NCI-H187 (cell line): ENCODE data around the gene HJV.

ENCODE experiments used
- DNase-seq, 2 experiments: peaks; one replicate each; lab custom pipeline; 2025; lab: John Stamatoyannopoulos, UW

HJV gene

DNA sequence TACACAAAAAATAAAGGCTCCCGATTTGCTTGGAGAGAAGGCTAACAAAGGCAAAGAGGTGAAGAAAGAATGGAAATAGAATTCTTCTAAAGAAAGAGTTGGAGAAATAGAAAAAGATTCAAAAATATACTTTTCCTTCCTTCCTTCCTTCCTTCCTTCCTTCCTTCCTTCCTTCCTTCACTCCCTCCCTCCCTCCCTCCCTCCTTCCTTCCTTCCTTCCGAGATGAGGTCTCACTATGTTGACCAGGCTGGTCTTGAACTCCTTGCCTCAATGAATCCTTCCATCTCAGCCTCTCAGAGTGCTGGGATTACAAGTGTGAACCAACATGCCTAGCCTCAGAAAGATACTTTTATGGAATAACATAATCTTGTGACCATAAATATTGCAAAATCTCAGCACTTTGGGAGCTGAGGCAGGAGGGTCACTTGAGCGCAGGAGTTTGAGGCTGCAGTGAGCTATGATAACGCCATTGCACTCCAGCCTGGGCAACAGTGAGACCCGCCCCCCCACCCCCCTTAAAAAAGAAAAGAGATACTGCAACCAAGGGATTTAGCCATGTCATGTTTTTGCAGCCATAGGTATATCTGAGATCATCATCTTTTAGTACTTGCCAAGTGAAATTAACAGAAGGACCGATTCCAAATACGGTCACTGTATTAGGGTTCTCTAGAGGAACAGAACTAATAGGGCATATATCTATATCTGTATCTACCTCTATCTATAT, 1.0 kb upstream of the HJV start:
- no peak for DNase-seq

- no peak for DNase-seq
Measured at GRCh38 chr1:146021050-146021445, 487 bp downstream of the HJV start.

DNA sequence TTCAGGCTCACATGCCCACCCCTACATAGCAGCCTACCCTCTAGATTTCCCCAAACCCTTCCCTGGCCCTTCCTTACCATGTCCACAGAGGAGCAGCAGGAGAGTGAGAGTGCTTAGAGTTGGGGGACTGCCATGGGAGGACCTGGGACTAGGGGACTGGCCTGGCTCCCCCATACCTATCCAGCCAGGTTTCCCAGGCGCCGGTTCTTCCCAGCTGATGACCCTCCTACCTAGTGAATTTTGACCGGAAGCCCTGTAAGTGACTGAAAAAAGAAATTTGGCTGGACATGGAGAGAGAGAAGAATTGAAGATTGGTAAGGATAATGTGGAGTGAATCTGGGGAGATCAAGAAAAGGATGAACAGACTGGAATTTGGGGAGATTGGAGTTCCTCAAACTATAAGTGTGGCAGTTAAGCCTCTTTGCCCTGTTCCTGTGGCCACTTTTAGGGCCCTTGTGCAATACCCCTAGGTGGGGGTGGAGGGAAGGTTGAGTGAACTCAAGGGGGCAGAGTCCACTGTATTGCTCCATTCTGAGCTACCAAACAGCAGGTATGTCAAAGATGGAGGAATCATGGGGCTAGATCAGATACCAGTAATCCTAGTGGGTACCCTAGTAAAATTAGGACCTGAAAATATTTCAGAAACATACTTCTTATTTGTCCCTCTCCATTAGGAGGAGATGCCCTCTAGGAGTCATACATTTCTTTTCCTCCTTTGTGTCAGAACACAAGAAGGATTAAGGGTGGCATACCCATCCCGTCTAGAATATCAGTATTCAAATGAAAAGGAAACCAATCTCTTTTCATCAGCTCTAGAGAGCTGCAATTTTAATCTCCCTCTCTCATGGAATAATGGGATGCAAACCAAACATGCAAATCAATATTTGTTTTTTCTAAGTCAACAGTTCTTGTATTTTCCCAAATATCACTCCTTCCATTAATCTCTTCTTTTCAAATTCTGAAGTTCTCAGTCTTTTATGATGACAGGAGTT, 1.2 kb downstream of the HJV start:
- DNase-seq: no peak

- no peak for DNase-seq
Measured at GRCh38 chr1:146019231-146020057, 2.1 kb downstream of the HJV start.

DNA sequence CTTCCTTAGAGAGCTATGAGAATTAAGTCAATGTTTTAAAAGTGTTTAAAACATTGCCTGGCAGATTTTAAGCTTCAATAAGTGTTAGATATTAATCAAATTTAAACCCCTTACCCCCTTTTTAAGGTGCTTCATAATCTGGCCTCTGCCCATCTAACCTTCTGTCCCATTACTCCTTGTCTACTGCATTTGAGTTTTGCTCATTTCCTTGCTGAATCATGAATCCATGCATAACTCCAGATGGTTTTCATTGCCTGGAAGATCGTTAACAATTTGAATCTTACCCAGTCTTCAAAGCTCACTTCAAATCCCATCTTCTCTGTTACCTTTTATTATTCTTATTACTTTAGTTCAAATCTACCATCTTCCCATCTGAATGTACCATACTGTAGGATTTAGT, 4.6 kb downstream of the HJV start:
- no peak for DNase-seq

GRCh38 chr1:146013559-146013922, 8.0 kb downstream of the HJV start:
- no peak for DNase-seq

- peak; percentile 36 to 70 for DNase-seq
Measured at GRCh38 chr1:146012703-146013558, 8.6 kb downstream of the HJV start.

GRCh38 chr1:146010126-146010738, 11.3 kb downstream of the HJV start:
- no peak for DNase-seq

DNA sequence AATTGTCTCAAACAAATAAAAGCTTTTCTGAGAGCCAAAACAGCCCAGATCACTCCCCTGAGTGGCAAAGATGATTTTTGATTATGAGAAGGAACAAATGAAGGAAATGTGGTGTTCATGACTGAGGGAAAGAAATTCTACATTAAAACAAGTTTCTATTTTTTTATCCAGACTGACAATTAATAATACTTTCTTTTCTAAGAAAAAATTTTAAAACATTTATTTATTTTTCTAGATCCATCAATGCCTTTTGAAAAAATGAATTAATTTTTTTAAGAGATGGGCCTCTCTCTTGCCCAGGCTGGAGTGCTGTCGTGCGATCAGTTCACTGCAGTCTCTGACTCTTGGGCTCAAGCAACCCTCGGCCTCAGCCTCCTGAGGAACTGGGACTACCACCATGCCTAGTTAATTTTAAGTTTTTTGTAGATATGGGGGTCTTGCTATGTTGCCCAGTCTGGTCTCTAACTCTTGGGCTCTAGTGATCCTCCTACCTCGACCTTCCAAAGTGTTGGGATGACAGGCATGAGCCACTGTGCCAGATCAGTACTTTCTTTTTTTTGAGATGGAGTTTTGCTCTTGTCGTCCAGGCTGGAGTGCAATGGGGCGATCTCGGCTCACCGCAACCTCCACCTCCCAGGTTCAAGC, 13.9 kb downstream of the HJV start:
- no peak for DNase-seq

- DNase-seq: no peak
Measured at GRCh38 chr1:146001709-146002108, 19.8 kb downstream of the HJV start.

DNA sequence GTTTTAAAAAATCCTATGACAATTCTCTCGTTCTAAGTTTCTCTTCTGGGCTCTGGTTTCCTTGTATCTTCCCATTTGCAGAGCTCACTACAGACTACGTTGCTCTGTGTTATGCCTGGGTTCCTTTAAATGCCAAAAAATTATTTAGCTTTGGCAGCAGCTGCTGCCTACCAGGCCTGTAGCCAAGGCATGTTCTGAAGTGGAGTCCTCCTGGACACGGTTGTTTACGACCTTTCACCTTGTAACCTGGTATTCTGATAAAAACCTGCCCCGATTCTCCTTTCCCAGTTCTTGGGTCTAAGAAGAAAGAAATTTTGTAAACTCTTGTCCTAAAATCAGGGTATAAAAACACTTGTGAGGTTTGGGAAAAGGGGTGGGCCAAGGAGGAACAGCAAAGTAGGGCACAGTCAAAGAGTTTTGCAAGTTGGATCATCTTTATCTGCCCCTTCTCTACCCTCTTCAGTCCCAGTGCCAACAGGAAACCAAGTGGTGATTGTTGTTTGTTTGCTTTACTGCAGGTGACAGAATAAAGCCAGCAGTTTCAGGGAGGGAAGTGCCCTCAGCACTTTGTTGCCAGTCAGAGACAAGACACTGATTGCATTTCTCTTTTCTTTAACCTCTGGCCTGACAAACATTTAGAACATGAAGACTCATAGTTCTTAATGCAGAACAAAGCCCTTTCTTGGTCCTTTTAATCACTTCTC, 22.1 kb downstream of the HJV start:
- DNase-seq: peak; percentile 48 to 50

GRCh38 chr1:145997718-145998023, 23.9 kb downstream of the HJV start:
- DNase-seq: no peak

- no peak for DNase-seq
Measured at GRCh38 chr1:145997016-145997717, 24.4 kb downstream of the HJV start.

GRCh38 chr1:145996433-145997015, 25.0 kb downstream of the HJV start, which contains the start of gene TXNIP:
Gene TXNIP, minus strand, starts transcription at chr1:145996579. Its CDS starts 313 bp downstream, at chr1:145996266.
- peak; percentile 99 to 100 for DNase-seq

GRCh38 chr1:145995964-145996432, 25.5 kb downstream of the HJV start:
- DNase-seq: peak; percentile 33 to 71

- no peak for DNase-seq
Measured at GRCh38 chr1:145995148-145995881, 26.2 kb downstream of the HJV start.

GRCh38 chr1:145994391-145995120, 27.0 kb downstream of the HJV start:
- DNase-seq: no peak
